HG03378 (cell line): ENCODE results near the gene SURF2.

ENCODE experiments used
- ATAC-seq: cut with Tn5 transposase; IDR thresholded peaks from one replicate; pipeline ENCODE4 v1.9.1; 2021; ENCODE audit warnings: mild to moderate bottlenecking, moderate library complexity; ENCODE audit not compliant: unreplicated experiment

Gene SURF2

GRCh38 chr9:133335924-133336811, 20.2 kb upstream of the SURF2 start, which contains the start of gene SURF6:
Gene SURF6, minus strand, starts transcription at chr9:133336188. Its CDS starts 56 bp downstream, at chr9:133336132.
- ATAC-seq: peak; percentile 54

- no peak for ATAC-seq
Observed at GRCh38 chr9:133339641-133340040, 16.7 kb upstream of the SURF2 start.

GRCh38 chr9:133340256-133340655, 16.1 kb upstream of the SURF2 start:
- no peak for ATAC-seq

GRCh38 chr9:133340916-133341315, 15.4 kb upstream of the SURF2 start:
- no peak for ATAC-seq

GRCh38 chr9:133341369-133342068, 14.8 kb upstream of the SURF2 start:
- ATAC-seq: no peak

- ATAC-seq: no peak
Observed at GRCh38 chr9:133342069-133342406, 14.3 kb upstream of the SURF2 start.

- no peak for ATAC-seq
Observed at GRCh38 chr9:133342570-133342969, 13.8 kb upstream of the SURF2 start.

GRCh38 chr9:133344071-133344470, 12.3 kb upstream of the SURF2 start:
- ATAC-seq: no peak

GRCh38 chr9:133344979-133345378, 11.4 kb upstream of the SURF2 start:
- no peak for ATAC-seq

- ATAC-seq: no peak
Observed at GRCh38 chr9:133345596-133345995, 10.8 kb upstream of the SURF2 start.

GRCh38 chr9:133346021-133346785, 10.1 kb upstream of the SURF2 start:
- no peak for ATAC-seq

GRCh38 chr9:133347515-133347984, 8.8 kb upstream of the SURF2 start:
- peak; percentile 9 for ATAC-seq

GRCh38 chr9:133347985-133348717, 8.2 kb upstream of the SURF2 start, which contains the start of the genes MED22 and RPL7A:
Gene MED22, minus strand, starts transcription at chr9:133348131. Its CDS starts 1,469 bp downstream, at chr9:133346662.
Gene RPL7A, plus strand, starts transcription at chr9:133348218. Its CDS starts 26 bp downstream, at chr9:133348244.
- peak; percentile 75 for ATAC-seq

GRCh38 chr9:133348718-133349573, 7.4 kb upstream of the SURF2 start:
- no peak for ATAC-seq

- no peak for ATAC-seq
Observed at GRCh38 chr9:133349965-133350616, 6.3 kb upstream of the SURF2 start.

- no peak for ATAC-seq
Observed at GRCh38 chr9:133351526-133351907, 4.8 kb upstream of the SURF2 start.

- no peak for ATAC-seq
Observed at GRCh38 chr9:133351908-133352634, 4.3 kb upstream of the SURF2 start.

- ATAC-seq: no peak
Observed at GRCh38 chr9:133352635-133353340, 3.6 kb upstream of the SURF2 start.
